ENCODE results near the gene TCF4.
A peak's percentile ranks its signal among the peaks of the same experiment; 100 is the strongest.

TCF4 gene

GRCh38 chr18:55407774-55408535, 180.0 kb downstream of the TCF4 start:
- no peak for DNase-seq (ENCODE audit: low read depth)
- no peak overlapping the region for H3K4me3 ChIP-seq (ENCODE audit: control insufficient read depth, low read depth, low read length)
- no peak for TF ChIP-seq CTCF (conservative IDR thresholded peaks at IDR 0.05; ENCODE audit: control insufficient read depth, insufficient read depth, low read depth, low read length)

- no peak overlapping the region for H3K4me3 ChIP-seq (ENCODE audit: control insufficient read depth, low read depth, low read length)
- TF ChIP-seq CTCF (conservative IDR thresholded peaks at IDR 0.05; ENCODE audit: control insufficient read depth, insufficient read depth, low read depth, low read length): no peak
- no peak for DNase-seq (ENCODE audit: low read depth)
These were observed 180.8 kb downstream of the TCF4 start for GRCh38 chr18:55407191-55407590.

GRCh38 chr18:55406451-55406991, 181.5 kb downstream of the TCF4 start:
- no peak for DNase-seq (ENCODE audit: low read depth)
- no peak for TF ChIP-seq CTCF (conservative IDR thresholded peaks at IDR 0.05; ENCODE audit: control insufficient read depth, insufficient read depth, low read depth, low read length)
- H3K4me3 ChIP-seq (ENCODE audit: control insufficient read depth, low read depth, low read length): no peak overlapping the region

- no peak overlapping the region for H3K4me3 ChIP-seq (ENCODE audit: control insufficient read depth, low read depth, low read length)
- DNase-seq (ENCODE audit: low read depth): peak; percentile 95
- peak; percentile 27 for TF ChIP-seq CTCF (conservative IDR thresholded peaks at IDR 0.05; ENCODE audit: control insufficient read depth, insufficient read depth, low read depth, low read length)
These were observed 182.0 kb downstream of the TCF4 start for GRCh38 chr18:55405893-55406406.

GRCh38 chr18:55405475-55405874, 182.5 kb downstream of the TCF4 start:
- no peak overlapping the region for H3K4me3 ChIP-seq (ENCODE audit: control insufficient read depth, low read depth, low read length)
- DNase-seq (ENCODE audit: low read depth): no peak
- TF ChIP-seq CTCF (conservative IDR thresholded peaks at IDR 0.05; ENCODE audit: control insufficient read depth, insufficient read depth, low read depth, low read length): no peak

- DNase-seq (ENCODE audit: low read depth): no peak
- no peak for TF ChIP-seq CTCF (conservative IDR thresholded peaks at IDR 0.05; ENCODE audit: control insufficient read depth, insufficient read depth, low read depth, low read length)
- no peak overlapping the region for H3K4me3 ChIP-seq (ENCODE audit: control insufficient read depth, low read depth, low read length)
These were observed 183.0 kb downstream of the TCF4 start for GRCh38 chr18:55404832-55405465.

All from fibroblast of mammary gland (primary cell).